ENCODE data around the gene BUD13. TPM values are rescaled to one million over a fixed set of nuclear protein-coding genes. Genes with fewer than 3 reads are reported as not detected.

Gene BUD13
- polyA plus RNA-seq, 1 experiment: 11.7 TPM

DNA sequence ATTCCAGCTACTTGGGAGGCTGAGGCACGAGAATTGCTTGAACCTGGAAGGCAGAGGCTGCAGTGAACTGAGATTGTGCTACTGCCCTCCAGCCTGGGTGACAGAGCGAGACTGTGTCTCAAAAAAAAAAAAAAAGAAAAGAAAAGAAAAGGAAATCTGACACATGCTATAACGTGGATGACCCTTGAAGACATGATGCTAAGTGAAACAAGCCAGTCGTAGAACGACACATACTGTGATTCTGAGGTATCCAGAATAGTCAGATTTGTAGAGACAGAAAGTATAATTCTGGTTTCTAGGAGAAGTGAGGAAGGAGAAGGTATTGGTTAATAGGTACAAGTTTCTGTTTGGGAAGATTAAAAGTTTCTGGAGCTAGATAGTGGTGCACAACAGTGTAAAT, 25.6 kb upstream of the BUD13 start:
- ChIA-PET POLR2A (no interaction called here), CTCF (interaction anchor here (1.6 kb wide), 1 partner anchor 11 kb away, joined by 3 read pairs; the partner anchor contains the start of gene ZPR1)
- TF ChIP-seq, protein P1, sequence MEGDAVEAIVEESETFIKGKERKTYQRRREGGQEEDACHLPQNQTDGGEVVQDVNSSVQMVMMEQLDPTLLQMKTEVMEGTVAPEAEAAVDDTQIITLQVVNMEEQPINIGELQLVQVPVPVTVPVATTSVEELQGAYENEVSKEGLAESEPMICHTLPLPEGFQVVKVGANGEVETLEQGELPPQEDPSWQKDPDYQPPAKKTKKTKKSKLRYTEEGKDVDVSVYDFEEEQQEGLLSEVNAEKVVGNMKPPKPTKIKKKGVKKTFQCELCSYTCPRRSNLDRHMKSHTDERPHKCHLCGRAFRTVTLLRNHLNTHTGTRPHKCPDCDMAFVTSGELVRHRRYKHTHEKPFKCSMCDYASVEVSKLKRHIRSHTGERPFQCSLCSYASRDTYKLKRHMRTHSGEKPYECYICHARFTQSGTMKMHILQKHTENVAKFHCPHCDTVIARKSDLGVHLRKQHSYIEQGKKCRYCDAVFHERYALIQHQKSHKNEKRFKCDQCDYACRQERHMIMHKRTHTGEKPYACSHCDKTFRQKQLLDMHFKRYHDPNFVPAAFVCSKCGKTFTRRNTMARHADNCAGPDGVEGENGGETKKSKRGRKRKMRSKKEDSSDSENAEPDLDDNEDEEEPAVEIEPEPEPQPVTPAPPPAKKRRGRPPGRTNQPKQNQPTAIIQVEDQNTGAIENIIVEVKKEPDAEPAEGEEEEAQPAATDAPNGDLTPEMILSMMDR (IDR thresholded peaks at IDR 0.05; ENCODE audit: insufficient read depth, low read depth, low read length): no peak
- Histone ChIP-seq H3K36me3 (ENCODE audit: control insufficient read depth, insufficient read depth, low read length) (no peaks in the 10 kb centered on the region), H3K4me3 (ENCODE audit: low read depth, low read length) (no peak overlapping the region), H3K27me3 (ENCODE audit: control insufficient read depth, insufficient read depth, low read length) (peaks cover 2% of the 10 kb centered on the region)
- no peak for DNase-seq (ENCODE audit: low read depth)

DNA sequence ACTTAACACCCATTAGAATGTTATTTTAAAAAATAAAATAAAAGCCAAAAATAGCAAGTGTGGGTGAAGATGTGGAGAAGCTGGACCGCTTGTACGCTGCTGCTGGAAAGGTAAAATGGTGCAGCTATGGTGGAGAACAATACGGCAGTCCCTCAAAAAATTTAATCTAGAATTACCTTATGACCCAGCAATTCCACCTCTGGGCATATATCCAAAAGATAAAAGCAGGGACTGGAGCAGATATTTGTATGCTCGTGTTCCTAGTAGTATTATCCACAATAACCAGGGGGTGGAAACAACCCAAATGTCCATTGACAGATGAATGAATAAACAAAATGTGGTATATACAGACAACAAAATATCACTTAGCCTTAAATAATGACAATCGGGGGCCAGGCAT, 25.0 kb upstream of the BUD13 start:
- TF ChIP-seq, protein P1 (IDR thresholded peaks at IDR 0.05; ENCODE audit: insufficient read depth, low read depth, low read length): no peak
- ChIA-PET CTCF (interaction anchor here (1.6 kb wide), 1 partner anchor 10 kb away, joined by 3 read pairs; the partner anchor contains the start of gene ZPR1), POLR2A (no interaction called here)
- Histone ChIP-seq H3K27me3 (ENCODE audit: control insufficient read depth, insufficient read depth, low read length) (peaks cover 2% of the 10 kb centered on the region), H3K4me3 (ENCODE audit: low read depth, low read length) (no peak overlapping the region), H3K36me3 (ENCODE audit: control insufficient read depth, insufficient read depth, low read length) (no peaks in the 10 kb centered on the region)
- DNase-seq (ENCODE audit: low read depth): no peak

DNA sequence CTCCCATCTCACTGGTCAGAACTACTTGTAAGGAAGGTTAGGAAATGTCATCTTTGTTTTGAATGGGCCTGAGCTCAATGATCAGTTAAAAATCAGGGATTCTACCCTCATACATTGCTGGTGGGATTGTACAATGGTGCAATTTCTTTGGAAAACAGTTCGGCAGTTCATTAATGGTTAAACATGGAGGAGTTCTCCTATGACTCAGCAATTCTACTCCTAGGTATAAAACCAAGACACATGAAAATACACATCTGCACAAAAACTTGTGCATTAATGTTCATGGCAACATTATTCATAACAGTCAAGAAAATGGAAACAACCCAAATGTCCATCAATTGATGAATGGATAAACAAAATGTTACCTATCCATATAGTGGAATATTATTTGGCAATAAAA, 23.8 kb upstream of the BUD13 start:
- CTCF ChIA-PET: interaction anchor here (2.2 kb wide), 1 partner anchor 9 kb away, joined by 5 read pairs; the partner anchor contains the start of gene ZPR1
- POLR2A ChIA-PET: no interaction called here
- DNase-seq (ENCODE audit: low read depth): no peak
- Histone ChIP-seq H3K27me3 (ENCODE audit: control insufficient read depth, insufficient read depth, low read length) (peaks cover 2% of the 10 kb centered on the region), H3K4me3 (ENCODE audit: low read depth, low read length) (no peak overlapping the region), H3K36me3 (ENCODE audit: control insufficient read depth, insufficient read depth, low read length) (no peaks in the 10 kb centered on the region)
- TF ChIP-seq, protein P1 (IDR thresholded peaks at IDR 0.05; ENCODE audit: insufficient read depth, low read depth, low read length): no peak

DNA sequence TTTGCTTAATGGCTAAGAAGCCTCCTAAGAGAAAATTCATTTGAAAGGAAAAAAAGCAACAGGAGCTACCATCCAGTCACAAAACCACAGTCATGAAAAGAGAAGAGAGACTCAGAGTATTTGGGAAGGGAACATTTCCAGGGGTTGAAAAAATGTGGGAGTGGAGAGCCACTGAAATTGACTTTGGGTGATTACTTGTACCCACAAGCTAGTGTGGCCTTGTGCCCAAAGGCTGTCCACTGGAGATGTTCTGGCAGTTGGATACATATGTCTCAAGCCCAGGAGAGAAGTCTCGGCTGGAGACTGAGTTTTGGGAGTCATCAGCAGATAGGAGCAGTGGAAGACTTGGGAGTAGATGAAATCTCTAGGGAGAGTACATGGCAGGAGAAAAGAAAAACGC, 22.1 kb upstream of the BUD13 start:
- TF ChIP-seq, protein P1 (IDR thresholded peaks at IDR 0.05; ENCODE audit: insufficient read depth, low read depth, low read length): no peak
- DNase-seq (ENCODE audit: low read depth): no peak

DNA sequence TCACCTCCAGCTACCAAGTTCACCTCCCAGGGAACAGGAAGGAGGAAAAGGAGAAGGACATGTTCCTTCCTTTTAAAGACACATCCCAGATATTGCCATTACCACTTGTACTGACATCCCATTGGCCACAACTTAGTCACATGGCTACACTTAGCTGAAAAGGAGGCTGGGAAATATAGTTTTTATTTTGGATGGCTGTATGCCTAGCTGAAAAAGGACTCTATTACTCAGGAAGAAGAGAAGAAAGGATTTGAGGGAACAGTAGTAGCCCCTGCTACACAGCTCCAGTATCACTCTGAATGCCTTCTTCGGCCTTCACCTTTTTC, 20.9 kb upstream of the BUD13 start:
- Histone ChIP-seq H3K36me3 (ENCODE audit: control insufficient read depth, insufficient read depth, low read length) (no peaks in the 10 kb centered on the region), H3K4me3 (ENCODE audit: low read depth, low read length) (no peak overlapping the region), H3K27me3 (ENCODE audit: control insufficient read depth, insufficient read depth, low read length) (no peaks in the 10 kb centered on the region)
- TF ChIP-seq, protein P1 (IDR thresholded peaks at IDR 0.05; ENCODE audit: insufficient read depth, low read depth, low read length): no peak
- no peak for DNase-seq (ENCODE audit: low read depth)
- CTCF ChIA-PET: interaction anchor here (0.6 to 9.6 kb wide), 5 partner anchors 25 to 313 kb away, joined by 3 to 165 read pairs (median 3); partner anchors contain the start of gene SIK3
- POLR2A ChIA-PET: interaction anchor here (0.6 kb wide), 1 partner anchor 508 kb away, joined by 3 read pairs; no protein-coding TSS in a partner anchor

More for the DNA sequence above, 22.1 kb upstream of the BUD13 start:
- Histone ChIP-seq H3K4me3 (ENCODE audit: low read depth, low read length) (no peak overlapping the region), H3K36me3 (ENCODE audit: control insufficient read depth, insufficient read depth, low read length) (no peaks in the 10 kb centered on the region), H3K27me3 (ENCODE audit: control insufficient read depth, insufficient read depth, low read length) (peaks cover 2% of the 10 kb centered on the region)
- CTCF ChIA-PET: interaction anchor here (1.0 to 9.6 kb wide), 3 partner anchors 8 to 312 kb away, joined by 3 to 165 read pairs (median 5); partner anchors contain the start of gene ZPR1
- POLR2A ChIA-PET: no interaction called here
